IPS-NIHi11 (cell line): ENCODE data around the gene PRKG1.

Source experiments
- DNase-seq: peaks from one replicate; pipeline ENCODE4 v3.0.0; 2012; ENCODE audit warnings: mixed read lengths, low spot score

PRKG1 gene

GRCh38 chr10:52259426-52259812 is 1185.1 kb downstream of the PRKG1 start:
- DNase-seq: no peak

DNA sequence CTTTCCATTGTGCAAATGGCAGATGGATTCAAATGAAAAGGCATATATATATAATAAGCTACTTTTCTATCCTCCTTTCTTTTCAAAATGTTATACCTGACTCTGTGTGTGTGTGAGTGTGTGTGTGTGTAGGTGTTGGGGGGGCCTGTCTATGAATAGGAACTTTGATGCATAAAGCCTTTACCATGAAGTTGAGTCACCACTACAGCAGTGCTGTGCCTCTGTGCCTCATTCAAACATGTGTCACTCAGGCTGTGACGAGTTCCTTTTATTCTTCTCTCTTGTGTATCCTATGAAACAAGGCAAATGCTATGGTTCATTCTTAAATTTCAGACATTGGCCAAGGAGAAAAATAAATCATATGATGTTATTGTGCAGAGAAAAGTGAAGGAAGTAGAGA is 1187.1 kb downstream of the PRKG1 start:
- DNase-seq: no peak

GRCh38 chr10:52265131-52265926 is 1191.0 kb downstream of the PRKG1 start:
- DNase-seq: no peak

DNA sequence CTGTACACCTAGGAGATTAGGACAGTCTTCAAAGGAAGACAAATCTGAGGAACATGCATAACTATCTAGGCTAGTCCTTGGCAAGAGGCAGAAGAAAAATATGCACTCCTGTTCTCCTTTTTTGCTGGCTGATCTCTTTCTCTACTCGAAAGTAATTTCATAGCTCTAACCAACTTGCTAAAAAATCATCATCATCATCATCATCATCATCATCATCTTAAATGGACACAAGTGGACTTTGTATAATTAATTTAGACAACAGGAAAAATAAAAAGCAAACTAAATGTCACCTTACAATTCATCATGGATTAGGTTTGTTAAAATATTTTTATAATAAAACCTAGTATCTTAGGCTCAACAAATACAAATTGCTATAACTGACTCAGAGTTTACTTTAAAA is 1192.6 kb downstream of the PRKG1 start:
- no peak for DNase-seq

GRCh38 chr10:52268790-52269189 is 1194.5 kb downstream of the PRKG1 start:
- DNase-seq: no peak

DNA sequence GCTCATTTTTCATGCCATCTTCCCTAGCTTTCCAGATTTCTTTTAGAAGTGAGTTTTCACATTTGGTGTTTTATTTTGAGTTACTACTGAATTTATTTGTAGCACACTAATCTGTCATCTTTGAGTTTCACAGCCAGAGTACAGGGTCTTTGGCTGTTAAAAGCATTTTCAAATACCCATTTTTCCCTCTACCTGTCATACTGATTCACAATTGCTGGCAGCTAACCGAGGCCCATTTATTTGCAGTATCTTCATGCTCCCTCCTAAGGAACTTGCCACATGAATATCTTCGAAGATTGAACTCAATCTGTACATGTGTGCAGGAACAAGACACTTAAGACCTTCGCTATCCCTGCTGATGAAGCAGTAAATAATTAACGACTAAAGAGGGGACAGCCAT is 1194.9 kb downstream of the PRKG1 start:
- DNase-seq: no peak

GRCh38 chr10:52276163-52276562 is 1201.9 kb downstream of the PRKG1 start:
- no peak for DNase-seq

- no peak for DNase-seq
Measured at GRCh38 chr10:52276986-52277385, 1202.7 kb downstream of the PRKG1 start.

DNA sequence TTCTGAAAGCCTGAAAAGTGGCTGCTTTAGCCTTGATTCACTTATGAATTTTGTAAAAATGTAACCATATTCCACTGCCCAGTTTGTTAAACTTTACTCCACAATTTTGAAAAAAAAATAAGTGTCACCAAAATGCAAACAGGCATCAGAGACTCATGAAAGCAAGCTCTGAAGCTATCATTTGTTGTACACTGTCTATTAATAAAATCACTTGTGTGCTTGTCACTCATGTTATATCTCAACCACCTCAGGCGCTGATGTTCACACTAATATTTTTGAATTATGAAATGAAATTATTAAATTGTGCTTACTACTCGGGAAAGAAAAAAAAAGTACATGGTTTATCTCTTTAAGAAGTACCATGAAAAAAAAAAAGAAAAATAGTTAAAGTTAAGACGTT is 1205.3 kb downstream of the PRKG1 start:
- no peak for DNase-seq

- DNase-seq: no peak
Measured at GRCh38 chr10:52280051-52280450, 1205.8 kb downstream of the PRKG1 start.

GRCh38 chr10:52283174-52283573 is 1208.9 kb downstream of the PRKG1 start:
- no peak for DNase-seq

GRCh38 chr10:52284416-52285013 is 1210.2 kb downstream of the PRKG1 start:
- no peak for DNase-seq

- no peak for DNase-seq
Measured at GRCh38 chr10:52287866-52288265, 1213.6 kb downstream of the PRKG1 start.

DNA sequence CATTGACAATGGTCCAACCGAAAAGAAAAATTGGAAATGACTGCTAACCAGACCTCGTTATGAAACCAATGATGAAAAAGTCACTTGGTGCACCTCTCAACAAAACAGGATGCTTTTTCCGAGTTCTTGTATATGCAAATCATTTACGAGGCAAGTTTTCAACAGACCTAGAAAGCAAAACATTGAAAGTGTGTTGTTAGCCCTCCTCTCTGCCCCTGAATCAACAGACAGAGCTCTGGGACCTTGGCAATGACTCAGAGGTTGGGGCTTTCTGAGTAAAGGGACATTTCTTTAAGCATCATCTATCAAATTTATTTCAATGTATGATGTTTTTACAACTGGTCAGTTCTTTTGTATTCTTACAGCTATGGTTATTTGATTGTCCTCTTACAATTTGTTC is 1223.5 kb downstream of the PRKG1 start:
- no peak for DNase-seq

DNA sequence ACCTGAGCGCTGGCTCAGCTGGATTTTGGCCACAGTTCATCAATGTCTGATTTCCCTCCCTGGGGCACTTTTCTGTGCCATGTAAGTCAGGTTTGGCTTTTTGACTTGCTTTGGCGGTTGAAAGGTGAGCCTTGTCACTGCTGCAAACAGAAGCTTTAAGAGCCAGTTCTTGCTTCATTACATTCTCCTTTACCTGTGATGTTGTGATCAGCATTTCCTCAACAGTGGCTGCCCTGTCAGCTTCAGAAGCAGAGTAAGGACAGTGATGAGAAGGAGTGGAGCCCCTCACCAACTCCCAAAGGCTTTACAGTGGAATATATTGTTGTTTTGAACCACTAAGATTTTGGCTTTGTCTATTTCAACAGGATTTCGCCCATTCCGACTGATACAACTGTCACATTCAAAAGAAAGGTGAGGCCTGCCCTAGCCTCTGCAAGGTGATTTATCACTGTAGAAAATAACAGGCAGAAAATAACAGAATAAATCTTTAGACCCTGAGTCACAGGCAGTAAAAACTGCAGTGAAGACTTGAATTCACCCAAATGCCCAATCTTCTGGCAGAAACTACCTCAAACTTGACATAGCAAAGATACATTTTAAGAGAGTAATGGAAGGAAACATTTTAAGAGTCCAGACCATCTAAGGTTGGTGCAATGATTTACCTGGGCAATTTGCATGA is 1226.5 kb downstream of the PRKG1 start:
- DNase-seq: no peak

- DNase-seq: peak; percentile 77
Measured at GRCh38 chr10:52308251-52309031, 1234.2 kb downstream of the PRKG1 start.

- DNase-seq: no peak
Measured at GRCh38 chr10:52312942-52313255, 1238.6 kb downstream of the PRKG1 start.

DNA sequence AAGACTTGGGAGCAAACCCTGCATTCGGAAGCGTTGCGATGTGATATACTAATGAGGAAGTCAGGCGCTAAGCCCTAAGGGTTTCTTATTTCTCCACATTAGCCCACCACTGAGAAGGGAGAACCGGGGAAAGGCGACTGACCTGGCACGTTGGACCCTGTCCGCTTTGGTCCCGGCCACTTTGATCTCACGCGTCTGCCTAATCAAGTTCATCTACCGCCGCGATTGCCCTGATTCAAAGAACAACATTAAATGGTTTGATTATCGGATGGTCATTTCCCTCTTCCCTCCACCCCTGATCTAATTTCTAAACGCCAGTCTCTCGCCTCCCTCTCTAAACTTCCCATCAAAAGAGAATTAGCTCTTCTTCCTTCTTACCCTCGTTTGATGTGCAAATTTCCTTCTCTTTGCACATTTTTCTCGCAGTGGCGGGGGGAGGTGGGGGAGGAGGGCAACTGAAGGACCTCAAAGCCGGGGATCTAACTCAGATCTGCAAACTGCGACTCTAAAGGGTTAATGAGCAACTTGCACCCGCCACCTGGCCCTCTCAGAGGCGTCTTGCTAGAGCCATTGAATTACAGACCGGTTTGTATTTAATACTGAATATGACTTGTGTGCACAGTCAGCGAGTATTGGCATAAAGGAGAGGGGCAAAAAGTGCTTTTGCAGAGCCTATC is 1239.1 kb downstream of the PRKG1 start:
- DNase-seq: peak; percentile 33

- DNase-seq: peak; percentile 76
Measured at GRCh38 chr10:52313933-52314821, 1239.9 kb downstream of the PRKG1 start, which contains the start of gene DKK1. Gene DKK1 (plus strand): TSS chr10:52314281. CDS start chr10:52314435, 154 bp downstream.

DNA sequence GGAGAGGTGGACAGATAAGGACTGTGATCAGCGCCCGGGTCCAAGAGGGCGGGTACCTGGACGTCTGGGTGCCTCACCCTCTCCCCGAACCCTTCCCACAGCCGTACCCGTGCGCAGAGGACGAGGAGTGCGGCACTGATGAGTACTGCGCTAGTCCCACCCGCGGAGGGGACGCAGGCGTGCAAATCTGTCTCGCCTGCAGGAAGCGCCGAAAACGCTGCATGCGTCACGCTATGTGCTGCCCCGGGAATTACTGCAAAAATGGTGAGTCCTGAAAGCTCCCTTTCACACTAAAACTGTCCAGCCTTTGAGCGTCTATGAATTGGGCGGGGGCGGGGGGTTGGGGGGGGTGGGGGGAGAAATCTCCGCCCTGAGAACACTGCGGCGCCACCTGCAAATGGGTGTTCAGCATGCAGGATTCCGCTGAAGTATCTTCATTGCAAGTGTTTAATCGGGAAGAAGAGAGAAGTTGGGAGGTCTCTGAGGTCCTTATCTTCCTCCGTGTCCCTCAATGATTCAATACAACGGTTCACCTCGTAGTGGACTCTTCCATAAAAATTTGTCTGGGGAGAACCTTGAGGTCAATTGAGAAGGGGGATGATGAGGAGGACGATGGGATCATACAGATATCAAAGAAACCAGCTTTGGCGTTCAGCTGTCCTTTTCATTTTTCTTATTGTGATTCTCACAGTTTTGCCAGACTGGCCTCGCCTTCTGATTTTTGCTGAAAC is 1240.7 kb downstream of the PRKG1 start:
- peak; percentile 14 for DNase-seq
